GM12801 (cell line): ENCODE measurements around the gene DNAI2.

ENCODE experiments used
- CTCF ChIP-seq: IDR thresholded peaks from one replicate; pipeline ENCODE4 v1.5.1; 2011; ENCODE audit warnings: control low read depth; ENCODE audit not compliant: insufficient read length; ENCODE audit errors: extremely low read depth

DNAI2 gene

GRCh38 chr17:74257311-74257710 is 16.7 kb upstream of the DNAI2 start:
- TF ChIP-seq CTCF: no peak

- TF ChIP-seq CTCF: no peak
Measured at GRCh38 chr17:74259667-74260524, 14.1 kb upstream of the DNAI2 start.

- no peak for TF ChIP-seq CTCF
Measured at GRCh38 chr17:74260525-74260850, 13.5 kb upstream of the DNAI2 start.

- TF ChIP-seq CTCF: no peak
Measured at GRCh38 chr17:74262601-74263000, 11.4 kb upstream of the DNAI2 start.

- TF ChIP-seq CTCF: no peak
Measured at GRCh38 chr17:74267579-74267978, 6.5 kb upstream of the DNAI2 start.

GRCh38 chr17:74267987-74268499 is 6.0 kb upstream of the DNAI2 start:
- no peak for TF ChIP-seq CTCF

- TF ChIP-seq CTCF: no peak
Measured at GRCh38 chr17:74268558-74268957, 5.5 kb upstream of the DNAI2 start.

- no peak for TF ChIP-seq CTCF
Measured at GRCh38 chr17:74270333-74270732, 3.7 kb upstream of the DNAI2 start.
